GM23338 (cell line): ENCODE data around the gene RFESD.
"Not testable (repeated sequence)": the region's sequence is repeated elsewhere in the genome, so short reads cannot be mapped to it uniquely, and the experiment has no call there.

Experiments
- CREB1 ChIP-seq: fragments of 250-450 bp; sonication (Bioruptor Pico); IDR thresholded peaks from 2 replicates; pipeline ENCODE4 v1.5.0; 2020; ENCODE audit warnings: low read depth, mild to moderate bottlenecking, moderate library complexity
- CTCF ChIP-seq, 2 experiments: fragments of 200-600 bp in 1 of 2; sonication (generic) in 1 of 2; conservative IDR thresholded peaks; 2 replicates each; pipeline versions ENCODE4 v1.5.1 to v1.6.1; 2016 to 2017; ENCODE audit warnings: antibody characterized with exemption in 2 of 2, low read depth in 2 of 2, mild to moderate bottlenecking in 2 of 2, moderate library complexity in 1 of 2
- EZH2 ChIP-seq: fragments of 200-600 bp; sonication (generic); IDR thresholded peaks from one replicate; pipeline ENCODE4 v1.8.0; 2017; ENCODE audit warnings: antibody characterized with exemption, mild to moderate bottlenecking, low read depth; ENCODE audit not compliant: unreplicated experiment
- EZH2phosphoT487 ChIP-seq: fragments of 200-600 bp; sonication (generic); IDR thresholded peaks from one replicate; pipeline ENCODE4 v1.8.1; 2018; ENCODE audit warnings: antibody characterized with exemption; ENCODE audit not compliant: unreplicated experiment
- NANOG ChIP-seq: IDR thresholded peaks from 2 replicates; pipeline ENCODE4 v1.6.1; 2016; ENCODE audit warnings: antibody characterized with exemption, borderline replicate concordance
- POLR2AphosphoS5 ChIP-seq: IDR thresholded peaks from 2 replicates; pipeline ENCODE4 v1.6.1; 2016; ENCODE audit warnings: antibody characterized with exemption, low read depth
- REST ChIP-seq: IDR thresholded peaks from one replicate; pipeline ENCODE4 v1.6.1; 2018; ENCODE audit warnings: antibody characterized with exemption; ENCODE audit not compliant: unreplicated experiment
- STAT1 ChIP-seq: IDR thresholded peaks from one replicate; pipeline ENCODE4 v1.6.1; 2016; ENCODE audit warnings: antibody characterized with exemption; ENCODE audit not compliant: unreplicated experiment
- ZNF462 ChIP-seq: fragments of 250-450 bp; sonication (Bioruptor Pico); IDR thresholded peaks from 2 replicates; pipeline ENCODE4 v1.5.0; 2020; ENCODE audit warnings: mild to moderate bottlenecking, moderate library complexity
- TF ChIP-seq, protein P1 (sequence below): IDR thresholded peaks from 2 replicates; pipeline ENCODE4 v1.6.1; 2016; ENCODE audit warnings: antibody characterized with exemption

DNA sequence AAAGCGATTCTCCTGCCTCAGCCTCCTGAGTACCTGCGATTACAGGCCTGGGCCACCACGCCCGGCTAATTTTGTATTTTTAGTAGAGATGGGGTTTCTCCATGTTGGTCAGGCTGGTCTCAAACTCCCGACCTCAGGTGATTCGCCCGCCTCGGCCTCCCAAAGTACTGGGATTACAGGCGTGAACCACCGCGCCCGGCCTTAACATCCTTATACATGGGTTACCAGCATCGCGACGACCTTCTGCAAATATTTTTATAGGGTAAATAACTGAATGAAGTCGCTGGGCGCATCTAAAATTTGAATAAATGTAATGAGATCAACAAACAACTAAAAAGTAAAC is 380 bp upstream of the RFESD start:
- not testable (repeated sequence) for TF ChIP-seq CTCF (conservative IDR thresholded peaks at IDR 0.05; ENCODE audit: low read depth in 2 of 2); EZH2phosphoT487; EZH2; CREB1 (CRISPR knock-in tag); POLR2AphosphoS5; REST; ZNF462; STAT1; NANOG
- TF ChIP-seq, protein P1, sequence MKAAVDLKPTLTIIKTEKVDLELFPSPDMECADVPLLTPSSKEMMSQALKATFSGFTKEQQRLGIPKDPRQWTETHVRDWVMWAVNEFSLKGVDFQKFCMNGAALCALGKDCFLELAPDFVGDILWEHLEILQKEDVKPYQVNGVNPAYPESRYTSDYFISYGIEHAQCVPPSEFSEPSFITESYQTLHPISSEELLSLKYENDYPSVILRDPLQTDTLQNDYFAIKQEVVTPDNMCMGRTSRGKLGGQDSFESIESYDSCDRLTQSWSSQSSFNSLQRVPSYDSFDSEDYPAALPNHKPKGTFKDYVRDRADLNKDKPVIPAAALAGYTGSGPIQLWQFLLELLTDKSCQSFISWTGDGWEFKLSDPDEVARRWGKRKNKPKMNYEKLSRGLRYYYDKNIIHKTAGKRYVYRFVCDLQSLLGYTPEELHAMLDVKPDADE: not testable (repeated sequence)
